Right lobe of liver (tissue), 6 donors: ENCODE measurements around the gene NCOA1. TPM values are rescaled to one million over a fixed set of nuclear protein-coding genes. Genes with fewer than 3 reads are reported as not detected.

Experiments used
- ATAC-seq, 4 donors: fragments of 200-7000 bp; cut with Tn5 transposase; one replicate each; pipeline ENCODE4 v1.9.1; 2020; ENCODE audit warnings: mild to moderate bottlenecking in 4 of 4, moderate library complexity in 4 of 4
- DNase-seq, 3 donors: peaks; one replicate each; pipeline ENCODE4 v3.0.0-alpha.2; 2020
- H3K27ac ChIP-seq, 3 donors: fragments of 200-600 bp; one replicate each; pipeline ENCODE4 v1.8.0; 2022
- H3K27me3 ChIP-seq, 2 donors: fragments of 200-600 bp; one replicate each; pipeline ENCODE4 v1.8.0; 2022
- H3K36me3 ChIP-seq, 4 donors: fragments of 200-600 bp; sonication (generic) in 1 of 4; one replicate each; pipeline versions ENCODE4 v1.5.1 to v1.8.0; 2017 to 2022; ENCODE audit warnings: control low read depth in 1 of 4
- H3K4me1 ChIP-seq, 4 donors: fragments of 200-600 bp; sonication (generic) in 1 of 4; one replicate each; pipeline versions ENCODE4 v1.5.1 to v1.8.0; 2017 to 2022; ENCODE audit warnings: control low read depth in 1 of 4
- H3K4me3 ChIP-seq, 3 donors: fragments of 200-600 bp; one replicate each; pipeline ENCODE4 v1.8.0; 2022
- H3K9me3 ChIP-seq, 4 donors: fragments of 200-600 bp; sonication (generic) in 1 of 4; one replicate each; pipeline versions ENCODE4 v1.5.1 to v1.8.0; 2017 to 2022; ENCODE audit warnings: control low read depth in 1 of 4
- CTCF ChIP-seq, 4 donors: fragments of 200-600 bp in 3 of 4; fragments of 450-650 bp in 1 of 4; IDR thresholded peaks; one replicate each; pipeline versions ENCODE4 v1.5.1 to v1.8.0; 2016 to 2022; ENCODE audit warnings: antibody characterized with exemption in 4 of 4, mild to moderate bottlenecking in 2 of 4
- POLR2A ChIP-seq: fragments of 450-650 bp; IDR thresholded peaks from one replicate; pipeline ENCODE4 v1.6.1; 2017; ENCODE audit warnings: antibody characterized with exemption, mild to moderate bottlenecking
- WGBS: methylation state at CpG from one replicate; pipeline ENCODE4 v1.1.6; 2018; ENCODE audit warnings: low coverage, low lambda C conversion rate; ENCODE audit not compliant: insufficient coverage; ENCODE audit errors: missing lambda C conversion rate; 5-methylcytosine and 5-hydroxymethylcytosine counted together
- intact Hi-C, 2 donors: fragments of 100-400 bp; cut with DNase I; formaldehyde crosslinking; loops; one replicate each; pipeline versions ENCODE4 v1.11.2 to v1.14.1; 2022
- total RNA-seq, 6 experiments: library from RNA; depleted of rRNA in 2 of 6; stranded (reverse); fragments of >200 nt in 2 of 6; fragmentation: NEBNext Ultra II Directional in 3 of 6; extraction: Animal tissue kit (Norgen Biotek cat#: 25700) in 3 of 6; gene quantifications; one replicate each; pipeline versions ENCODE4 v1.1.0 to v1.2.4, GENCODE V29; 2016 to 2023
- donor health status: DM: no; HTN: yes; CAD: no.
- donor health status: DM: no; HTN: no; CAD: no.
- donor health status: DM: no; HTN: no; CAD: no.
- donor health status: DM: no; HTN: yes; CAD: no.
- donor health status: DM: no; HTN: yes; CAD: no.

Gene NCOA1
- total RNA-seq, 6 experiments from 2014 or later = 13.5 to 18.9 (median 16.4) TPM

DNA sequence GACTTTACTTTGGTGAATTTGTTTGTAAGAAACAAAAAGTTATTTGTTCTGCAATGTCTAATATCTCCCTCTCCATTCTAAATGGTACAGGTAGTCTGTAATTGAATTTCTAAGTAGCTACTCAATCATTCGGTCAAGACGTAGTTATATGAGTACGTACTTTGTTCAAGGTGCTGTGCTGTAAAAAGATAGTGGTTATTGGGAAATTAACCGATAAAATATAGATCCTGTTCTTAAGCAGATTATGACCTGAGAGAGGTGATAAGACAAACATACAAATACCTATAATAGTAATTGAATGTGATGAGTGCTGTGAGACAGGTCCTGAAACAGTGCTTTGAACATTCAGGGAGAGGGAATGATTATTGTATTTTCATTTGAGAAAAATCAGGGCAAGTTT, 7.1 kb downstream of the NCOA1 start:
- intact Hi-C loops = no loop called here
- DNase-seq (no peak), ATAC-seq (no peak)
- Histone ChIP-seq H3K9me3 (no peaks in the 10 kb centered on the region), H3K27me3 (no peaks in the 10 kb centered on the region), H3K27ac (no peak overlapping the region), H3K36me3 (no peaks in the 10 kb centered on the region), H3K4me3 (no peak overlapping the region), H3K4me1 (peaks cover 0 to 19% (median 4%) of the 10 kb centered on the region in 4 donors)
- 94% methylated on average over 4 of the region's 4 CpGs for WGBS
- TF ChIP-seq POLR2A = no peak
- TF ChIP-seq CTCF (IDR thresholded peaks at IDR 0.05) = no peak

- TF ChIP-seq CTCF (IDR thresholded peaks at IDR 0.05) (no peak), POLR2A (no peak)
- Histone ChIP-seq H3K4me3 (no peak overlapping the region), H3K9me3 (no peaks in the 10 kb centered on the region), H3K36me3 (no peaks in the 10 kb centered on the region), H3K27ac (no peak overlapping the region), H3K27me3 (no peaks in the 10 kb centered on the region), H3K4me1 (peaks cover 0 to 6% (median 0%) of the 10 kb centered on the region in 4 donors)
- ATAC-seq = no peak
- DNase-seq = no peak
- intact Hi-C loops = no loop called here
- 56% methylated on average over 2 of the region's 2 CpGs for WGBS
These were observed 10.8 kb downstream of the NCOA1 start for GRCh38 chr2:24501813-24502212.

GRCh38 chr2:24505534-24506275, 14.7 kb downstream of the NCOA1 start:
- Histone ChIP-seq H3K9me3 (no peaks in the 10 kb centered on the region), H3K36me3 (no peaks in the 10 kb centered on the region), H3K27ac (no peak overlapping the region), H3K4me3 (no peak overlapping the region), H3K27me3 (no peaks in the 10 kb centered on the region), H3K4me1 (peaks cover 0 to 7% (median 0%) of the 10 kb centered on the region in 4 donors)
- no peak for DNase-seq
- intact Hi-C loops = no loop called here
- 98% methylated on average over 4 of the region's 6 CpGs for WGBS
- ATAC-seq = no peak
- TF ChIP-seq POLR2A = no peak
- no peak for TF ChIP-seq CTCF (IDR thresholded peaks at IDR 0.05)

DNA sequence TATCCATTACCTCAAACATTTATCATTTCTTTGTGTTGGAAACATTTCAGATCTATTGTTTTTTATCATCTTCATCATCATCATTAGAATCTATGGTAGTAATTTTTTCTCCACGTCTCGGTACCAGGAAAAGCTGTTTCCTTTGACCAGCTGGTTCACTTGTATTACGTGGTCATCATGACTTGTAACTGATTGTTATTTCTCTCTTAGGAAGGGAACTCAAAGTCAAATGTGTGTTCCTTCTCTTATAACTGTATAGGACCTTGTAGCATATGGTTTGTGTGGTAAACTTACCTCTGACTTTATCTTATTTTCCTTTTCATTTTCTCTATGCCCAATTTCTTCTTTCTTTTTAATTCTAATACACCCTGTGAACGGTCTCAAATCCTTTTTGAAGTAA, 16.5 kb downstream of the NCOA1 start:
- Histone ChIP-seq H3K27ac (no peak overlapping the region), H3K4me1 (peaks cover 0 to 13% (median 8%) of the 10 kb centered on the region in 4 donors), H3K27me3 (no peaks in the 10 kb centered on the region), H3K9me3 (no peaks in the 10 kb centered on the region), H3K4me3 (no peak overlapping the region), H3K36me3 (no peaks in the 10 kb centered on the region)
- no peak for DNase-seq
- ATAC-seq = no peak
- intact Hi-C loops = no loop called here
- TF ChIP-seq POLR2A (no peak), CTCF (IDR thresholded peaks at IDR 0.05) (no peak)
- 72% methylated on average over 4 of the region's 4 CpGs for WGBS
